HuH-7 (cell line): Measurements from ENCODE around the gene ATP5ME.
"Not testable (repeated sequence)": the region's sequence is repeated elsewhere in the genome, so short reads cannot be mapped to it uniquely, and the experiment has no call there.

ENCODE experiments used
- DNase-seq: peaks from one replicate; pipeline ENCODE4 v3.0.0; 2011; ENCODE audit warnings: low spot score

Gene ATP5ME

GRCh38 chr4:704971-705277, 30.8 kb upstream of the ATP5ME start:
- no peak for DNase-seq

DNA sequence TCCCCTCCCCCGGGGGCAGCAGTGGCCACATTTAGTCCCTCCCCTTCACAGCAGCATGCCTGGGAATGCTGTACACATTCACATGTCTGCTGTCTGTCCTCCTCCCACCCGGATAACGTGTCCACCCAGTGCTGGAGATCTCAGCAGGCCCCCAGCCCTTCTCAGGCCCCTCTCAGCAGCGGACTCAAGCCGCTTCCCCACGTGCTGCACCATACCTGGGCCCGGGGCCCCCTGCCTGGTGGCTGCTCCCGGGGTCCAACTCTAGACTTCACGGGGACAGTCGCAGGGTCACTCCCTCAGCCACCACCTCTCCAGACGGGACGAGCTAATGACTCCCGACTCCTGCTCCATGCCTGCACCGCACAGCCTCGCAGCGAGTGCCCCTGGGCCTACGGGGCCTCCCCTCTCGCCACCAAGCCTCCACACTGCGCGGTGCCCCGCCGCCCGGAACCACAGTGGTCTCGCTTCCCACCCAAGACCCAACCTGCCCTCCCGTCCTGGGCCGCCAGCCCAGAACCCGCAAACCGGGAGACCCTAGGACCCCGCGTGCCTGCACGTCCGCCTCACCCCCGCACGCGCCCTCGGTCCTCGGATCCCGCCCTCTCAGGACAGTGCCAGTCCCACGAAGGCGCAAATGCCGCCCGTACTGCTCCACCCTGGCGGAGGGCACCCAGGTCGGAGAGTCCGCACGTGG, 30.3 kb upstream of the ATP5ME start:
- DNase-seq = no peak

GRCh38 chr4:703336-704197, 29.5 kb upstream of the ATP5ME start:
- no peak for DNase-seq

DNA sequence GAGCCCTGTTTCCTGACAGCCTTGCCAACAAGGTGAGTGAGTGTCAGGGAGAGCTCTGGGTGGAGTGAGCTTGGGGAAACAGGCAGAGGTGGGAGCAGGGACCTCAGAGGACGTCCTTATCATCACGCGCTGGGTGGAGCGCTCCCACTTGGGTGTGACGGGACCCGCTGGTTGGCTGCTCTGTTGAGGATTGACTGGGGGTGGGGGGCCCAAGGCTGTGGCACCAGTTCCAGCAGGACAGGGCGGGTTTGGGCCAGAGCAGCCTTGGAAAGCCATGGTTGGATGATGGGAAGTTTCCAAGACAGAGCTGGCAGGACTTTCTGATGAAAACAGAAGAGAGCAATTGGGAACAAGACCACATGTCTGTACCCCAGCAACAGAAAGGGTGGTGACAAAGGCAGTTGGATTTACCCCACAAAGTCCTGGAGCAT, 28.6 kb upstream of the ATP5ME start:
- no peak for DNase-seq

DNA sequence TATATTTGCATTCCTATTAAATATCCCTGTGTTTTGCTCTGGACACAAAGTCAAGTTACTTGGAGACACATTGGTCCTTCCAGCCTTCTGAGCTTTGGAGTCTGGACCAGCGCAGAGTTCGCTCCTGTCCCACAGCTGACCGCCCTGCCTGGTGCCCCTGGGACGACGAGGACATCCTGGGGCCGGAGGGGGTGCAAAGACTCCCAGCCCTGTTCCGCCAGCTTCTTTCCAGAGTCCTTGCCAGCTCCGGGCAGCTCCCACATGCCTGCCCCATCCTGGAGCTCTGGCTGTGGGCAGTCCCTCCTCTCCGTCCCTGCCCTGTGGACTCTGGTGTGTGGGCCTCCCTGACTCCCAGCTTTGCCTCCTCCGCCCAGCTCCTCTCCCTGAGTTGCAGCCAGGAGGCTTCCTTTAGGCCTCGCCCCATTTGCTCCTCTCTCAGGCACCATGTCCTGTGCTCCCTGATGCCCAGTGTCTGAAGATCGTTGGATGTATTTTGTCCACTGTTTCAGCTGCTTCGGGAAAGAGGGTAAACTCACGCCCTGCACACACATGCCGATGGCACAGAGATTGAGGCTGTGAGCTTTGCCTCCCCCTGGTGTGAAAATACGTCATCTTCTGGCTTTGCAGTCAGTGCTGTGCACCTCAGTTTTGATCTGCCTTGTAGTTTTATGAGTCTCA, 26.6 kb upstream of the ATP5ME start:
- no peak for DNase-seq

GRCh38 chr4:699816-700580, 25.9 kb upstream of the ATP5ME start:
- DNase-seq = no peak

DNA sequence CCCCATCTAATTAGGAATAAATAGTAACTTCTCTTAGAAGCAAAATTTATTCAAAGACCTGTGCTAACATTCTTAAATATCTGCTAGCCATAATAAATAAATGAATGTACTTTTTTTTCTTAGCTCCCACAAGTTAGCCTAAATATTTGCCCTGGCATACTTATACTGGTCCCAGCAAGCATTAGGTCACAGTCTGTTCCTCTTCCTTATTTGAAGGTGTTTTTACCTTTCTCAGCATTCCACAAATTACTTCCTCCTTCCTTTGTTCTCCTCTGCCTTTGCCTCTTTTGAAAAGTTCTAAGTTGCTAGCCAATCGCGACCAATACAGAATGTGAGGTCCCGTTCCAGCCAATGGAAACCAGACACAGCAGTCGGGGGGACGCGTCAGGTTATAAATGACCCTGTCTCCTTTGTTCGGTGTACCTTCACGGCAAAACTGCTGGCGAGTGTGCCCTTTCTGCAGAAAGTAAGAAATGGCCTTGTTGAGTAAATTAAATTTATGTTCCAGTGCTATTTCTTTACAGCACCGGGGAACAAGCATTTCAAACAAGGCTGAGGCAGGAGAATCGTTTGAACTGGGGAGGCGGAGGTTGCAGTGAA, 20.4 kb upstream of the ATP5ME start:
- not testable (repeated sequence) for DNase-seq

DNA sequence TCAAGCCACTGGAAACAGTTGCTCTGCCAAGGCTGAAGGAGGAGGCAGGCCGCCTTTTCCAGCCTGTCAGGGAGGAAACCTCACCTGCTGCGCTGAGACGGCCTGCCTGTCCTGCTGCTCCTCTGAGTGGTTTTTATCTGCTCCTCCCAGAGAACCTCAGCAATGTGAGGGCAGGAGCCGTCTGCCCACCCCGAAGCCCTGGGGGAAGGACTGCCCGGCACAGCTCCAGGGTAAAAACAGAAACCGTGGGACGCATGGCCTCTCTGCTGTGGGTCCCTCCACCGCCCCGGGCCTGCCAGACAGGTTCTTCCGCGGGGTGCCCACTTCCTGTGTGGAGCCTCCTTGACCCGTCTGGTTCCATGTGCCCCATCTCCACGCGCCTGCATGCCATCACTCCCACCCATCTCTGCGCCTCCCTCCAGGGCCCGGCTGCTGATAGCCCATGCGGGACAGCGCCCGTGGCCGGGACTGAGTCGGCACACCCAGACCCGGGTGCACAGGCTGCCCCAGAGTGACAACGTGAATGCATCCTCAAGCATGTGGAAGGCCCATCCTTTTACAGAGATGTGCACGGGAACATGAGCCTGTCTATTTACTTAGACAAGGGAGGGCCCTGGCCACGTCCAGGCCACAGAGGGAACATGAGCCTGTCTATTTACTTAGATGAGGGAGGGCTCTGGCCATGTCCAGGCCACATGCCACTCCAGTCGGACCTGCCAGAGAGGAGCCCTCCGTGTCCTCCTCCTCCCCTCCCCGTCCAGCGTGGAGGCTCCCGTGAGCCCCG, 18.9 kb upstream of the ATP5ME start:
- DNase-seq = no peak

GRCh38 chr4:689723-690122, 15.6 kb upstream of the ATP5ME start:
- no peak for DNase-seq

- DNase-seq = no peak
These were observed 15.0 kb upstream of the ATP5ME start, which contains the start of gene SLC49A3 for GRCh38 chr4:688854-689681. Gene SLC49A3 (minus strand): TSS chr4:689151. CDS start chr4:689127, 24 bp downstream.

- no peak for DNase-seq
These were observed 14.1 kb upstream of the ATP5ME start for GRCh38 chr4:687971-688853.

DNA sequence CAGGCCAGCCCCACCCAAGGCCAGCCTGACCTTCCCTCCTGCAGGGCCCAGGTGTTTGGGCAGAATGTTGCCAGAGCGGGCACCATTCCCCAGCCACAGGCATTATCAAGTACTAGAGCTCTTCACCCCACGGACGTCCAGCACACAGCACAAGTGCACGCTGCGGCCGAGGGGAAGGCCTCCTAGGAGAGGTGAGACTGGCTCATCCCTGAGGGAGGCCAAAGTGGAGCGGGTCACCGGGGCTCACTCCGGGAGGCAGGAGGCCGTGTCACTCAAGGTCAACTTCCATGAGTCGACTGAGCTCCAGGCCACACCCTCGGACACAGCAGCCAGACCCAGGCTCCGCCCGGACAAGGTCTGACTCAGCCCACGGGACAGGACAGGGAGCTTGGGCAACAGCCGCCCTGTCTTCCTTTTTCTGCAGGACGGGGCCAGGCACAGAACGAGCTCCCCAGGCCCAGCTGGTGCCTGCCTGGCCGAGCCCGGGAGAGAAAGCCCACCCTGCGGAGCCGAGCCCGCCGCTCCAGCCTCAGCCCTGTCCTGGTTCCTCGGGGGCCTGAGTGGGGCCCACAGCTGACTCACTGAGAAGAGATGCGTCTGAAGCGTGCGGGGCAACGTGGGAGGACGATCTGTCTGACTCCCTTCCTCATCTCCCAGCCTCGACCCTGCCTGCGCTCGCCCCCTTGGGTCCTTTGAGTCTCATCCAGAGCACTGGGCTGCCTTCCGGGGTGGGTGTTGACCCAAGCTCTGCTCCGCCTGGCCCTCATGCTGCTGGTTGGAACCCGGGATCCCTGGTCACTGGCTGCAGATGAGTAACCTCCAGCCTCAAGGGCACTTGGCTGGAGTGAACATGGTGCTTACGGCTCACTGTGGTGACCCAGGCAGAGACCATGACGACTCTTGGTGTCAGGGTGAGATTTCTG, 13.2 kb upstream of the ATP5ME start:
- peak; percentile 97 for DNase-seq

DNA sequence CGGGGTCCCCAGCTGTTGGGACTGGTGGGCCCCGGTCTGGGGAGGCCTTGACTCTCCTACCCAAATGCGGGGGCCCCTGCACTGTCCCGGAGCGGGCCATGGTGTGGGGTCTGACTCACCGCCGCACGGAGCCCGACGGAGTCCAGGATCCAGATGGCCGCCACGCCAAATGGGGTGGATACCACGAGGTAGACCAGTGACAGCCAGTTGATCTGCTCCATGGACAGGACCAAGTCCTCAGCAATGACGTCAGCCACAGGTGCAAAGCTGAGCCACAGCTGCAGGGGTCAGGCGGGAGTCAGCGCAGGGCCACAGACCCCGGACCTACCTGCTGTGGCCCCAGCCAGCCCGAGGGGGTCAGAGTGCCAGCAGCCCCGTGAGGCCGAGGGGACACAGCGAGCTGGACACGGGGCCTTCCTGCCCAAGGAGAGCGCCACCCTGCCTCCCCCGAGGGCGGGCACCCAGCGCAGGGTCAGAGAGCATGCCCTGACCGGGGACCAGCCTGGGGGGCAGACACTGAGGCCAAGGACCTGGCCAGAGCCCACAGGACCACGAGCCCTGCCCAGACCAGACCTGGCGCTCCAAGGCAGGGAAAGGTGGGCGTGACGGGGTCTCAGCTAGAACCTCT, 12.5 kb upstream of the ATP5ME start:
- DNase-seq = no peak

DNA sequence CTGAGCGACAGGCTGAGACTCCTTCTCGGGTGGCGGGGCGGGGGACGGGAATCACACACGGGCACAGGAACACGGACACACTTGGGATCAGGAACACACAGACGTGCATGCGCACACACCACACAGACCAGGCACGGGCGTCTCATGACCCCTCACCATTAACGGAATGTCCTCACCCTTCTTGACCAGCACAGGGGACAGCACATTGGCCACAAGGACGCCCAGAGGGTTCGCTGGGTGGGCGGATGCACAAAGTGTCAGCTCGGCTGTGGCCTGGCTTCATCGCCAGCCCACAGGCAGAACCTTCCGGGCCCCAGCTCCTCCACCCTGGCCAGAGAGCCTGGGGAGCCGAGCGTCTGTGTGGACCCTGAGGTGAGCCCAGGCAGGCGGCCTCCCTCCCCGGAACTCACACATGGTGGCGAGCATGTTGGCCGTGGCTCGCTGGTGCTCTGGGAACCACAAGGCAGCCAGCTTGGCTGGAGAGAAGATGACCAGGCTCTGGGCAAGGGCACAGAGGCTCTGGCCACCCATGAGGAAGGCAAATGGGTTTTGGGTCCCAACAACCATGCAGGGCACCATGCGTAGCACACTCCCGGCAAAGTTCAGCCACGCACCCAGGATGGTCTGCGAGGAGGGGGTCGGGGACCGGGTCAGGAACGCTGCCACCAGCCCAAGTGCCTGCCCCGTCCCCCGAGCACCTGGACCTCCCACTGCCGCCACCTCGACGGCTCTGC, 11.8 kb upstream of the ATP5ME start:
- DNase-seq = no peak

- no peak for DNase-seq
These were observed 10.7 kb upstream of the ATP5ME start for GRCh38 chr4:684623-685327.

GRCh38 chr4:683982-684622, 10.0 kb upstream of the ATP5ME start:
- peak; percentile 86 for DNase-seq
